Stimulated activated CD4-positive, alpha-beta T cell treated with anti-CD3 and anti-CD28 coated beads, TNF-alpha, amount 100 ng/mL, for 24 hours (primary cell): ENCODE results near the gene ZNF782.
"Not testable (repeated sequence)": the region's sequence is repeated elsewhere in the genome, so short reads cannot be mapped to it uniquely, and the experiment has no call there.

Source experiments
- DNase-seq, 3 experiments: peaks; one replicate each; pipeline ENCODE4 v3.0.0-alpha.2; 2020; ENCODE audit warnings: low read depth in 3 of 3

ZNF782 gene

GRCh38 chr9:96853781-96854650 is at the start of gene ZNF782:
TSS of gene ZNF782 (minus strand) at chr9:96854514. CDS start at chr9:96851961, 2,553 bp downstream.
- peak; percentile 74 to 82 (median 79) for DNase-seq

- not testable (repeated sequence) for DNase-seq
Observed at GRCh38 chr9:96900010-96900409, 45.7 kb upstream of the ZNF782 start.

- DNase-seq, result no peak
Observed at GRCh38 chr9:96892131-96892530, 37.8 kb upstream of the ZNF782 start.

GRCh38 chr9:96888591-96888990 is 34.3 kb upstream of the ZNF782 start:
- DNase-seq, result no peak

GRCh38 chr9:96885424-96885823 is 31.1 kb upstream of the ZNF782 start:
- no peak for DNase-seq

GRCh38 chr9:96884443-96884842 is 30.1 kb upstream of the ZNF782 start:
- DNase-seq, result no peak

- DNase-seq, result no peak
Observed at GRCh38 chr9:96883922-96884321, 29.6 kb upstream of the ZNF782 start.

GRCh38 chr9:96877269-96877668 is 23.0 kb upstream of the ZNF782 start:
- no peak for DNase-seq

GRCh38 chr9:96875461-96876142 is 21.3 kb upstream of the ZNF782 start:
- peak in 1 of 3 experiments; percentile 48 for DNase-seq

- no peak for DNase-seq
Observed at GRCh38 chr9:96874947-96875460, 20.7 kb upstream of the ZNF782 start.

- no peak for DNase-seq
Observed at GRCh38 chr9:96874201-96874785, 20.0 kb upstream of the ZNF782 start.

GRCh38 chr9:96871176-96871575 is 16.9 kb upstream of the ZNF782 start:
- no peak for DNase-seq

GRCh38 chr9:96868709-96869108 is 14.4 kb upstream of the ZNF782 start:
- no peak for DNase-seq

- DNase-seq, result no peak
Observed at GRCh38 chr9:96867079-96867804, 12.9 kb upstream of the ZNF782 start.

- DNase-seq, result not testable (repeated sequence)
Observed at GRCh38 chr9:96865240-96865639, 10.9 kb upstream of the ZNF782 start.

GRCh38 chr9:96859461-96860198 is 5.3 kb upstream of the ZNF782 start:
- no peak for DNase-seq

GRCh38 chr9:96858670-96859069 is 4.4 kb upstream of the ZNF782 start:
- DNase-seq, result no peak

GRCh38 chr9:96858018-96858573 is 3.8 kb upstream of the ZNF782 start:
- DNase-seq, result no peak

GRCh38 chr9:96856363-96857286 is 2.3 kb upstream of the ZNF782 start:
- peak; percentile 45 to 66 (median 60) for DNase-seq
